ENCODE data around the gene RPS6KA3. TPM values are rescaled to one million over a fixed set of nuclear protein-coding genes. Genes with fewer than 3 reads are reported as not detected.

RPS6KA3 gene
- total RNA-seq, 1 experiment from 2014 or later = 9.2 TPM

GRCh38 chrX:20225488-20225833 lies 41.2 kb downstream of the RPS6KA3 start:
- no peak overlapping the region for H2AFZ ChIP-seq (ENCODE audit: low read length)
- H4K20me1 ChIP-seq (ENCODE audit: control insufficient read depth, insufficient read depth, insufficient read length) = no peaks in the 10 kb centered on the region
- Mint-ChIP-seq H3K36me3 (ENCODE audit: insufficient read depth in 1 of 3, low read depth in 3 of 3) (peaks cover 3 to 16% (median 4%) of the 10 kb centered on the region in 3 experiments; a peak in 5 of 7 replicates), H3K27ac (no peak overlapping the region), H3K9me3 (peaks cover 41 to 51% of the 10 kb centered on the region in 2 experiments), H3K4me3 (no peak overlapping the region), H3K27me3 (ENCODE audit: low read depth) (no peaks in the 10 kb centered on the region), H3K4me1 (peaks cover 6 to 13% of the 10 kb centered on the region in 2 experiments)
- H4K8ac ChIP-seq (replicated peaks; ENCODE audit: insufficient read length, low read depth, low read length) = no peak overlapping the region
- no peak overlapping the region for H2BK20ac ChIP-seq (ENCODE audit: low read depth, low read length, poor library complexity, severe bottlenecking)
- no peak for TF ChIP-seq CTCF (conservative IDR thresholded peaks at IDR 0.05)
- H2BK15ac ChIP-seq (ENCODE audit: low read depth, low read length) = no peak overlapping the region
- H3K79me2 ChIP-seq (ENCODE audit: insufficient read depth, low read length) = no peaks in the 10 kb centered on the region
- H4K5ac ChIP-seq (ENCODE audit: insufficient read length, low read depth, low read length) = no peak overlapping the region
- no peak overlapping the region for H3K27ac ChIP-seq (ENCODE audit: insufficient read length, low read depth, low read length)
- no peak overlapping the region for H4K91ac ChIP-seq (ENCODE audit: insufficient read length, low read depth, low read length)
- WGBS (ENCODE audit: extremely low coverage, insufficient read length, low lambda C conversion rate) = no CpG with 5 or more reads among the region's 1 CpG
- no peaks in the 10 kb centered on the region for H3K23me2 ChIP-seq (ENCODE audit: insufficient read length, low read depth, low read length, poor library complexity, severe bottlenecking)
- H3T11ph ChIP-seq (ENCODE audit: low read length) = no peak overlapping the region
- H3K27me3 ChIP-seq (ENCODE audit: insufficient read depth, low read length) = no peaks in the 10 kb centered on the region
- no peak overlapping the region for H3K18ac ChIP-seq (ENCODE audit: insufficient read length, low read depth, low read length)
- no peak overlapping the region for H2BK5ac ChIP-seq (ENCODE audit: insufficient read length, low read length)
- H3K9ac ChIP-seq (ENCODE audit: extremely low read depth, insufficient read length, low read length) = no peak overlapping the region
- no peak overlapping the region for H3K56ac ChIP-seq (ENCODE audit: insufficient read length, low read depth, low read length)
- H3K9me3 ChIP-seq (ENCODE audit: control insufficient read depth, low read depth, low read length) = peaks cover 13% of the 10 kb centered on the region
- no peak overlapping the region for H2AK5ac ChIP-seq (ENCODE audit: insufficient read length, low read length)
- H3K4me1 ChIP-seq (ENCODE audit: insufficient read depth, low read length) = no peaks in the 10 kb centered on the region; the same call in 1 of the 2 replicates
- H3K23ac ChIP-seq (ENCODE audit: insufficient read length, low read depth, low read length) = no peak overlapping the region
- H2BK12ac ChIP-seq (ENCODE audit: insufficient read length, low read depth, low read length) = no peak overlapping the region
- H3K4ac ChIP-seq (ENCODE audit: low read depth, low read length) = no peak overlapping the region
- H3K79me1 ChIP-seq (ENCODE audit: insufficient read depth, low read depth, low read length, poor library complexity, severe bottlenecking) = no peaks in the 10 kb centered on the region
- DNase-seq = no peak
- no peak overlapping the region for H3K14ac ChIP-seq (ENCODE audit: insufficient read depth, low read length)
- no peak overlapping the region for H3K4me2 ChIP-seq (ENCODE audit: insufficient read depth, insufficient read length, low read length)
- H2BK120ac ChIP-seq (ENCODE audit: low read depth, low read length, poor library complexity, severe bottlenecking) = no peak overlapping the region
